Measurements from ENCODE around the gene DSCAML1. TPM values are rescaled to one million over a fixed set of nuclear protein-coding genes. Genes with fewer than 3 reads are reported as not detected.

The DSCAML1 gene
- total RNA-seq, 1 experiment from 2014 or later = not detected

DNA sequence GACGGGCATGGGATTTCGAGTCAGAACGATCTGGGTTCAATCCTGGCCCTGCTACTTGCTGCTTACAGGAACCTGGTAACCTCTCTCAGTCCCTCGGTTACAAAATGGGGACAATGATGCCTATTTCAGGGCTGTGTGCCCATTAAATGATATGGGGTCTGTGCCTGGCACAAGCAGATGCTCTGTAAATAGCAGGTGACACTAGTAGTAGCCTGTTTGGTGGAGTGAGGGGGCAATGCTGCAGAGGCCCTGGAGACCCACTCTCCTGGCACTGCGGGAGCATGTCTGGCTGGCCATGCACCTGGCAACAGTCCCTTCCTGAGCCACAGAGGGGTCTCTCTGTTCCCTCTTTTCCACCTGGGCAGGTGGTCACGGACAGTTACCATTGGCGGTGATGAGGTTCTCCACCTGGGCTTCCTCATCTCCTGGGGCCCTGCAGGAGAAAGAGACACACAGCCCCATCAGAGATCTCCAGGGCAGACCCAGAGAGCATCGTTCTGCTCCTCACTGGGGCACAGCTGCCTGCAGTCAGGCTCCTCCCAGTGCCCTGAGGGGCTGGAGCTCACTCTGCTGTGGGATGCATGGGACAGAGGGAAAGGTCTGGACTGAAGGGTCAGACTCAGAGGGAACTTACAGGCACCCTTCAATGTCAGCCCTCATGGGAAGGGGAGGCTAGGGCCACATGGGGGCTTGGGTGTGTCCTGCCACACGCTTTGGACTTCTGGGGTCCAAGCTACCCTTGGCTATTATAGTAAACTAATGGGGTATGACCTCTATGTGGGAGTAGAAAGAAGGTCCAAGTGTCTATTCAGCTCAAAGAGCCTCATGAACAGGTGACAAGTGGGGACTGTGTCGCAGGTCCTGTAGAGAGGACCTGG, 43.2 kb upstream of the DSCAML1 start:
- Histone ChIP-seq H4K20me1 (ENCODE audit: low read length) (no peaks in the 10 kb centered on the region), H3K79me2 (ENCODE audit: low read length) (no peaks in the 10 kb centered on the region), H3K9me3 (ENCODE audit: low read length) (no peaks in the 10 kb centered on the region), H3K4me1 (ENCODE audit: insufficient read depth, low read length) (no peaks in the 10 kb centered on the region), H3K9me2 (replicated peaks; ENCODE audit: low read length) (no peaks in the 10 kb centered on the region), H2AFZ (ENCODE audit: low read length) (no peak overlapping the region), H3K27ac (ENCODE audit: low read length) (no peak overlapping the region), H3K4me3 (ENCODE audit: low read length) (no peak overlapping the region), H3K36me3 (ENCODE audit: low read depth, low read length) (no peaks in the 10 kb centered on the region), H3K9ac (ENCODE audit: low read length) (no peak overlapping the region), H3F3A (ENCODE audit: low read length, unreplicated experiment) (no peaks in the 10 kb centered on the region), H3K4me2 (ENCODE audit: low read length) (no peak overlapping the region), H3K27me3 (ENCODE audit: low read length) (peaks cover 71% of the 10 kb centered on the region)
- DNase-seq (no peak), ATAC-seq (no peak)
- ChIA-PET POLR2A (ENCODE audit: unreplicated experiment) (no interaction called here), CTCF (no interaction called here)
- no TSS peak for BruUV-seq (replicated peaks)
- intact Hi-C loops (cut with micrococcal nuclease) = no loop called here
- TF ChIP-seq EZH2phosphoT487 (IDR thresholded peaks at IDR 0.05; ENCODE audit: borderline replicate concordance, low read length) (no peak), EZH2 (IDR thresholded peaks at IDR 0.05; ENCODE audit: low read length, unreplicated experiment) (no peak)
- TF ChIP-seq, protein P1, sequence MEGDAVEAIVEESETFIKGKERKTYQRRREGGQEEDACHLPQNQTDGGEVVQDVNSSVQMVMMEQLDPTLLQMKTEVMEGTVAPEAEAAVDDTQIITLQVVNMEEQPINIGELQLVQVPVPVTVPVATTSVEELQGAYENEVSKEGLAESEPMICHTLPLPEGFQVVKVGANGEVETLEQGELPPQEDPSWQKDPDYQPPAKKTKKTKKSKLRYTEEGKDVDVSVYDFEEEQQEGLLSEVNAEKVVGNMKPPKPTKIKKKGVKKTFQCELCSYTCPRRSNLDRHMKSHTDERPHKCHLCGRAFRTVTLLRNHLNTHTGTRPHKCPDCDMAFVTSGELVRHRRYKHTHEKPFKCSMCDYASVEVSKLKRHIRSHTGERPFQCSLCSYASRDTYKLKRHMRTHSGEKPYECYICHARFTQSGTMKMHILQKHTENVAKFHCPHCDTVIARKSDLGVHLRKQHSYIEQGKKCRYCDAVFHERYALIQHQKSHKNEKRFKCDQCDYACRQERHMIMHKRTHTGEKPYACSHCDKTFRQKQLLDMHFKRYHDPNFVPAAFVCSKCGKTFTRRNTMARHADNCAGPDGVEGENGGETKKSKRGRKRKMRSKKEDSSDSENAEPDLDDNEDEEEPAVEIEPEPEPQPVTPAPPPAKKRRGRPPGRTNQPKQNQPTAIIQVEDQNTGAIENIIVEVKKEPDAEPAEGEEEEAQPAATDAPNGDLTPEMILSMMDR (conservative IDR thresholded peaks at IDR 0.05; ENCODE audit: low read depth, low read length) = no peak

DNA sequence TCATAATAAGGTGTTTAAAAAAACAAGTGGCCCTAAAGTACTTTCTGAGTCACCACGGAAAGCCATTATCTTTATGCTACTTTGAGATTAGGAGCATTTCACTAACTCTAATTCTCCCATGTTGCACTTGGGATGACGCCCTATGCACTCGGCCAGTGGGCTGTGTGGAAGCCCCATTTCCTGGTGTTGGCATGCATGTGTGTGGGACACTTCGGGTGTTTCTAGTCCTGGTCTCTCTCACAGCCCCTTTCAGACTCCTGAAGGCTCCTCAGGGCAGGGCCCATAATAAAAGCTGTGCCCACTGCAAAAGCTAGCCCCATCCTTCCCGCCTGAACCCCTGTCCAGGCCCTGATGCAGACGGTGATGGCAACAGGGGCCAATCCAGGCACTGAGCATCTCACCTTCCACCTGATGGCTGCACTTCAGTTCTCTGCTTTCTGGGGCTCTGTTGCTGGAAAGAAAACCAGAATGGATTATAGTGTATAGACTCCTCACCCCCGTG, 42.4 kb upstream of the DSCAML1 start:
- intact Hi-C loops (cut with micrococcal nuclease) = no loop called here
- DNase-seq = no peak
- CTCF ChIA-PET = no interaction called here
- H3K4me1 ChIP-seq (ENCODE audit: insufficient read depth, low read length) = no peaks in the 10 kb centered on the region
- H3K27ac ChIP-seq (ENCODE audit: low read length) = no peak overlapping the region
- H3F3A ChIP-seq (ENCODE audit: low read length, unreplicated experiment) = no peaks in the 10 kb centered on the region
- H3K9me3 ChIP-seq (ENCODE audit: low read length) = no peaks in the 10 kb centered on the region
- peaks cover 73% of the 10 kb centered on the region for H3K27me3 ChIP-seq (ENCODE audit: low read length)
- no peak overlapping the region for H3K9ac ChIP-seq (ENCODE audit: low read length)
- no peaks in the 10 kb centered on the region for H4K20me1 ChIP-seq (ENCODE audit: low read length)
- no peaks in the 10 kb centered on the region for H3K9me2 ChIP-seq (replicated peaks; ENCODE audit: low read length)
- no peak overlapping the region for H3K4me3 ChIP-seq (ENCODE audit: low read length)
- BruUV-seq (replicated peaks) = no TSS peak
- H3K79me2 ChIP-seq (ENCODE audit: low read length) = no peaks in the 10 kb centered on the region
- ATAC-seq = no peak
- H3K4me2 ChIP-seq (ENCODE audit: low read length) = no peak overlapping the region
- TF ChIP-seq, protein P1 (conservative IDR thresholded peaks at IDR 0.05; ENCODE audit: low read depth, low read length) = no peak
- no peak for TF ChIP-seq EZH2phosphoT487 (IDR thresholded peaks at IDR 0.05; ENCODE audit: borderline replicate concordance, low read length)
- no peak for TF ChIP-seq EZH2 (IDR thresholded peaks at IDR 0.05; ENCODE audit: low read length, unreplicated experiment)
- H2AFZ ChIP-seq (ENCODE audit: low read length) = no peak overlapping the region
- POLR2A ChIA-PET (ENCODE audit: unreplicated experiment) = no interaction called here
- H3K36me3 ChIP-seq (ENCODE audit: low read depth, low read length) = no peaks in the 10 kb centered on the region

DNA sequence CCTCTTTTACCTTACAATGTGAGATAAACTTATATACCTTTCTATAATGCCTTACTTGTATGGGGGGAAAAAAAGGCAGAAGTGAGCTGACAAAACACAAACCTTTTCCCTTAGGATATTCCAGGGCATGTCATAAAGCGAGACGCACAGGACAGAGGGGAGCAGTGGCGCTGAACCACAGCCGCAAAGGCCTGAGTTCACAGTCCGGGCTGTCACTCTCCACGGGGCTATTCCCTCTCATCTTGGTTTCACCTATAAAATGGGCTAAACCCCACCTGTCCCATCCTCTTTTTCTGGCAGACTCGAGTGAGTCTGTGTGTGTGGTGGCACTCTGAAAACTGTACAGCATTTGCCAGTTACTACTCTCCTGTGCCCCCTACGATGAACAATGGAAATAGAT, 41.9 kb upstream of the DSCAML1 start:
- no peaks in the 10 kb centered on the region for H3K4me1 ChIP-seq (ENCODE audit: insufficient read depth, low read length)
- TF ChIP-seq, protein P1 (conservative IDR thresholded peaks at IDR 0.05; ENCODE audit: low read depth, low read length) = no peak
- no peak for TF ChIP-seq EZH2phosphoT487 (IDR thresholded peaks at IDR 0.05; ENCODE audit: borderline replicate concordance, low read length)
- no peak overlapping the region for H3K4me2 ChIP-seq (ENCODE audit: low read length)
- no peaks in the 10 kb centered on the region for H3K9me3 ChIP-seq (ENCODE audit: low read length)
- no TSS peak for BruUV-seq (replicated peaks)
- H3K27ac ChIP-seq (ENCODE audit: low read length) = no peak overlapping the region
- H3K4me3 ChIP-seq (ENCODE audit: low read length) = no peak overlapping the region
- POLR2A ChIA-PET (ENCODE audit: unreplicated experiment) = no interaction called here
- no peak overlapping the region for H2AFZ ChIP-seq (ENCODE audit: low read length)
- ATAC-seq (no peak), DNase-seq (no peak)
- no peaks in the 10 kb centered on the region for H3F3A ChIP-seq (ENCODE audit: low read length, unreplicated experiment)
- intact Hi-C loops (cut with micrococcal nuclease) = no loop called here
- H3K79me2 ChIP-seq (ENCODE audit: low read length) = no peaks in the 10 kb centered on the region
- no peaks in the 10 kb centered on the region for H3K36me3 ChIP-seq (ENCODE audit: low read depth, low read length)
- CTCF ChIA-PET = no interaction called here
- peaks cover 78% of the 10 kb centered on the region for H3K27me3 ChIP-seq (ENCODE audit: low read length)
- no peak overlapping the region for H3K9ac ChIP-seq (ENCODE audit: low read length)
- H3K9me2 ChIP-seq (replicated peaks; ENCODE audit: low read length) = no peaks in the 10 kb centered on the region
- H4K20me1 ChIP-seq (ENCODE audit: low read length) = no peaks in the 10 kb centered on the region
